Endothelial cell (in vitro differentiated cells): Measurements from ENCODE around the gene RBX1. TPM values are rescaled to one million over a fixed set of nuclear protein-coding genes. Genes with fewer than 3 reads are reported as not detected.

Source experiments
- DNase-seq: peaks from one replicate; pipeline ENCODE4 v3.0.0; 2021; ENCODE audit warnings: low spot score
- H3K27ac Mint-ChIP-seq: one replicate; pipeline ENCODE4 v1.8.0; 2021; ENCODE audit warnings: mixed read lengths, inconsistent platforms; ENCODE audit not compliant: unreplicated experiment
- H3K27me3 Mint-ChIP-seq: one replicate; pipeline ENCODE4 v1.8.0; 2021; ENCODE audit warnings: mild to moderate bottlenecking, moderate library complexity, mixed read lengths, inconsistent platforms; ENCODE audit not compliant: unreplicated experiment
- H3K36me3 Mint-ChIP-seq: one replicate; pipeline ENCODE4 v1.8.0; 2021; ENCODE audit warnings: mild to moderate bottlenecking, low read depth, mixed read lengths, inconsistent platforms; ENCODE audit not compliant: unreplicated experiment
- H3K4me1 Mint-ChIP-seq: one replicate; pipeline ENCODE4 v1.8.0; 2021; ENCODE audit warnings: mild to moderate bottlenecking, mixed read lengths, inconsistent platforms; ENCODE audit not compliant: unreplicated experiment
- H3K4me3 Mint-ChIP-seq: one replicate; pipeline ENCODE4 v1.8.0; 2021; ENCODE audit warnings: mild to moderate bottlenecking, mixed read lengths, inconsistent platforms; ENCODE audit not compliant: unreplicated experiment
- H3K9me3 Mint-ChIP-seq: one replicate; pipeline ENCODE4 v1.8.0; 2021; ENCODE audit warnings: mixed read lengths, inconsistent platforms; ENCODE audit not compliant: unreplicated experiment
- CTCF ChIP-seq: fragments of 200-600 bp; sonication (generic); IDR thresholded peaks from one replicate; pipeline ENCODE4 v1.5.0; 2021; ENCODE audit warnings: antibody characterized with exemption; ENCODE audit not compliant: unreplicated experiment
- total RNA-seq: library from RNA; stranded (reverse); fragmentation: NEBNext Ultra II Directional; extraction: Animal tissue kit (Norgen Biotek cat#: 25700); gene quantifications from one replicate; pipeline ENCODE4 v1.2.1, GENCODE V29; 2021; ENCODE audit not compliant: unreplicated experiment

The RBX1 gene
- total RNA-seq, 1 donor from 2014 or later = 74.3 TPM

DNA sequence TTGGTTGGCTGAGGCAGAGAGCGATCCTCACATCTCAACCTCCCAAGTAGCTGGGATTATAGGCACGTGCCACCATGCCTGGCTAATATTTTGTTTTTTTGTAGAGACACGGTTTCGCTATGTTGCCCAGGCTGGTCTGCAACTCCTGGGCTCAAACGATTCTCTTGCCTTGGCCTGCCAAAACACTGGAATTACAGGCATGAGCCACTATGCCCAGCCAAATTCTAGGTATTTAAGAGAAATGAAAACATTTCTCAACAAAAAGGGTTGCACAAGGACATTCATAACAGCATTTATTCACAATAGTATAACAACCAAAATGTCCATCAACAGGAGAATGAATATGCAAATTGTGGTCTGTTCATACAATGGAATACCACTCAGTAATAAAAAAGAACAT is 31.7 kb upstream of the RBX1 start:
- H3K4me1 Mint-ChIP-seq = peaks cover 4% of the 10 kb centered on the region
- peaks cover 21% of the 10 kb centered on the region for H3K36me3 Mint-ChIP-seq
- no peak overlapping the region for H3K4me3 Mint-ChIP-seq
- H3K9me3 Mint-ChIP-seq = no peaks in the 10 kb centered on the region
- peaks cover 3% of the 10 kb centered on the region for H3K27me3 Mint-ChIP-seq
- DNase-seq = no peak
- H3K27ac Mint-ChIP-seq = no peak overlapping the region
- TF ChIP-seq CTCF = no peak

DNA sequence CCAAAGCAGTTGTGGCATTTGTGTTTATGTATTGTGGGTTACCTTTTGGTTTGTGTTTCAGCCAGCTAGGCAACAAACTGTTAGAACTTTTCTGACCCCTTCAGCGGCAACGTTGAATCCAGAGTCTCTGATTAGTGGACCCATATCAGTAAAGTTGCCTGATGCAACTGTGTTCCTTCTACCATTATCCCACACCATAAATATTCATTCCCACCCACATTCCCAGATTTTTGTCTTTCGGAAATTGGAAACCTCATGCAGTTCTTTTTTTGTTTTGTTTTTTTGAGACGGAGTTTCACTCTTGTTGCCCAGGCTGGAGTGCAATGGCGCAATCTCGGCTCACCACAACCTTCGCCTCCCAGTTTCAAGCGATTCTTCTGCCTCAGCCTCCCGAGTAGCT is 30.7 kb upstream of the RBX1 start:
- DNase-seq = no peak
- Mint-ChIP-seq H3K4me1 (peaks cover 4% of the 10 kb centered on the region), H3K27me3 (peaks cover 3% of the 10 kb centered on the region), H3K27ac (no peak overlapping the region), H3K9me3 (no peaks in the 10 kb centered on the region), H3K4me3 (no peak overlapping the region), H3K36me3 (peaks cover 16% of the 10 kb centered on the region)
- no peak for TF ChIP-seq CTCF

- Mint-ChIP-seq H3K4me1 (peaks cover 14% of the 10 kb centered on the region), H3K36me3 (peaks cover 15% of the 10 kb centered on the region), H3K27me3 (peaks cover 3% of the 10 kb centered on the region), H3K27ac (peak overlapping the region; percentile 52), H3K4me3 (no peak overlapping the region), H3K9me3 (no peaks in the 10 kb centered on the region)
- peak; percentile 19 for DNase-seq
- TF ChIP-seq CTCF = peak; percentile 71
Observed at GRCh38 chr22:40922484-40923303, 28.5 kb upstream of the RBX1 start.

DNA sequence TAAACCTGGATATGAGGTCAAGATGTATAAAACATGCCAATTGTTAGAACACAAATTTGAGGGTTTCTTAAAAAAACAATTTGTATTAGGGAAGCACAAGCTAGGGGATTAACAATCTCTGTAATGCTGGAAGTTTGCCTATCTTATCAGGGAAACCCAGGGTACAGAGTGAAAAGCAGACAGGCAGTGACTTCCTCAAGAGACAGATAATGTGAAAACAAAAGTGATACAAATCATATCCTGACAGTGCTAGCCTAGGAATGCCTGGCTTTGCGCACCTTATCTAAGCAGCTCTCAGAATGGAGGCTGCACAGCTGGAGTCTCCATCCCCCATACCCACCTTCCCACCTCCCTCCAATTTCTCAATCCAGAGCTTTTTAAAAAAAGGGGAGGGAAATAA is 22.5 kb upstream of the RBX1 start:
- Mint-ChIP-seq H3K4me1 (peaks cover 20% of the 10 kb centered on the region), H3K27ac (peak overlapping the region; percentile 92), H3K27me3 (peaks cover 2% of the 10 kb centered on the region), H3K9me3 (no peaks in the 10 kb centered on the region), H3K4me3 (no peak overlapping the region), H3K36me3 (peaks cover 10% of the 10 kb centered on the region)
- TF ChIP-seq CTCF = no peak
- peak; percentile 40 for DNase-seq

DNA sequence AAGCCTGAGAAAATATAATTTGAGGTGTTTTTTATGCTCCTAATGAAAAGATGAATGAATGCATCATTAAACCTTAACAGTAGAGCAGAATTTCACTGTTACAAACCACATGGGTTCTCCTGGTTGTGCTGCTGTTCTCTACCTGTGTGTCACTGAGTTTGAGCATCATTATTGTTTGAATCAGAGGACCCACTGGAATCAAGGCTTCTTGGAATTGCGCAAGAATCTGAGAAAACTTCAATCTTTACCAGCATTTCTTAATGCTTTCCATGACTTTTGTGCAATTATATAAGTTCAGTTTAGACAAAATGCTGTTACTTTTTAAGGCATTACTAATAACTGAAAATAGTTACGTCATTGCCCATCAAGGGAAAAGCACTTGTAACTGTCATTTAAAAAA is 18.8 kb upstream of the RBX1 start:
- TF ChIP-seq CTCF = no peak
- Mint-ChIP-seq H3K36me3 (no peaks in the 10 kb centered on the region), H3K27ac (no peak overlapping the region), H3K9me3 (no peaks in the 10 kb centered on the region), H3K27me3 (peaks cover 2% of the 10 kb centered on the region), H3K4me3 (no peak overlapping the region), H3K4me1 (peaks cover 10% of the 10 kb centered on the region)
- no peak for DNase-seq
